HG03103 (cell line): Measurements from ENCODE around the gene FSTL5.
"Not testable (repeated sequence)": the region's sequence is repeated elsewhere in the genome, so short reads cannot be mapped to it uniquely, and the experiment has no call there.

Source experiments
- ATAC-seq: cut with Tn5 transposase; IDR thresholded peaks from one replicate; pipeline ENCODE4 v1.9.1; 2021; ENCODE audit warnings: low read depth; ENCODE audit not compliant: unreplicated experiment

The FSTL5 gene

DNA sequence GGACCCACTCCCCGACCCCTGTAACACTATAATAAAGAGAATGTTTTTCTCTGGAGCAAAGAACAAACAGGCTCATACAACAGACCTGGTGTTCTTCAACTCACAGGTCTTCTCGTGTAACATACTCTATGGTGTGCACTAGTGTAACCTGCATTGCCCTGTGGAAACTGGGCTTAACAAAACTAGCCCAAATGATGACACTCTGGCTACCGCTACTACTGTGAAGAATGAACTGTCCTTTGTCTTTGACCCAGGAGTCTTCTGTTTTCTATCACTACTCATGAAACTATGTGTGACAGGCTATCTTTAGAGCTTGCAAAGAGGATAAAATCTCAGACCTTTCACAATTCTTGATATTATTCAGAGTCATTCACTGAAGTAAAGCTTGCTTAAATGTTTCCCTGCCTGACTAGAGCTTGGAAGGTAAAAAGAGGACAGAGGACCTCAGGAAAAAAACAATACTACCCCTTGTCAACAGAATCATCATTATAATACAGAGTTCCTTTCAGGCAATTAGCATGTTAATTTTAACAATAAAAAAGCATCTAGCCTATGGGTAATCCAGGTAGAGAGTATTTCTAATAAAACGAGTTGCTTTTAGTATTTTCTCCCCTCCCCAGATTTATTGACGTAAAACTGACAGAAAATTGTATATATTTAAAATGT is 59.2 kb downstream of the FSTL5 start:
- ATAC-seq: no peak

DNA sequence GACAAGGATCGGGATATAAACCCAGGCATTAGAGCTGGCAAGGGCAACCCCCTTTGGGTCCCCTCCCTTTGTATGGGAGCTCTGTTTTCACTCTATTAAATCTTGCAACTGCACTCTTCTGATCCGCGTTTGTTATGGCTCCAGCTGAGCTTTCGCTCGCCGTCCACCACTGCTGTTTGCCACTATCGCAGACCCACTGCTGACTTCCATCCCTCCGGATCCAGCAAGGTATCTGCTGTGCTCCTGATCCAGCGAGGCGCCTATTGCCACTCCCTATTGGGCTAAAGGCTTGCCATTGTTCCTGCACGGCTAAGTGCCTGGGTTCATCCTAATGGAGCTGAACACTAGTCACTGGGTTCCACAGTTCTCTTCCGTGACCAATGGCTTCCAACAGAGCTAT is 59.9 kb downstream of the FSTL5 start:
- not testable (repeated sequence) for ATAC-seq

DNA sequence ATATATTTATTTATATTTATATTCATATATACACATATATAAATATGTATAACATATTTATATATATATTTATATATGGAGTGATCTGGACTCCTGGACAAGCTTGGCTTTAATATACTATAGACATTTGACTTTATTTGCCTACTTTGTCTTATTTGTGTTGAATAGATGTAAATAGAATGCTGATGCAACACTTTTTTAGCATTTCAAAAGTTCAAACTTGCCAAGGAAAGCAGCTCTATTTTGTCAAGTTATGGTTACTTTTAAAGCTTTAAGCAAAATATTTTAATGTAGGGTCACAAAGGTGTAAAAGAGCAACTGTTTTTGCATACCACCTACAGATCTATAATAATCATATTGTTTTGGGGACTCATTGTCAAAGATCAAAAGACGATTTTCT is 61.1 kb downstream of the FSTL5 start:
- no peak for ATAC-seq

DNA sequence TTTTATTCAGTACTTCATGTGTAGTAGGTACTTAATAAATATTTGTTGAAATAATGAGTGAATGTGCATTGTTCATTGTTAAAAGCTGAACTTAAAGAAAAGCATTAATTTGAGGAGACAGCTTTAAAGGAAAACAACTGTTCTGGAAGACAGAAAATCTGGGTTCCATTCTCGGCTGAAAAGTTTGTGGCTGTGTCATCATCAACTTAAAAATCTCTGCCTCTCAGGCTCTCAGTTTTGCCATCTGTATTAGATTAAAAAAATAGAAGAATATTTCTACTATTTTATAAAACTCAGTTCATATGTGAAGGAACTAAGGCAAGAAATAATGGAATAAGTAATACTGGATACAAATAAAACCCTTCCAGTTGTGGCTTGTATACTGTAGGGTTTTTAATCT is 62.5 kb downstream of the FSTL5 start:
- no peak for ATAC-seq

DNA sequence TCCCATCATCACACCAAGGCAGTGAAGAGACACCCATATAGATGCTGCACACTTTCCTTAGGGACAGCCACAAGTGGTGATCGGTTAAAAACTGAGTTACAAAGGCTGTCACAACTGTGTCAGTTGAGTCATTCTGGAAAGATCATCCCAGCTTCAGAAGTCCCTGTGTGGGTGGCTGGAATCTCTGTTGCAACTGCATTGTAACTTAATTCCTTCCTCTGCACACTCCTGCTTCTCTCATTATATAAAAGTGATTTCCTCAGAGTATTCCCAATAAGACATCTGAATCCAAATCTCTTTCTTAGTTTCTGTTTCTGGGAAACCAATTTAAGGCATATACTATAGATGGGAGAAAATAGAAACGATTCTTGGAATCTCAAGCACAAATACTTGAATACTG is 88.1 kb downstream of the FSTL5 start:
- no peak for ATAC-seq

DNA sequence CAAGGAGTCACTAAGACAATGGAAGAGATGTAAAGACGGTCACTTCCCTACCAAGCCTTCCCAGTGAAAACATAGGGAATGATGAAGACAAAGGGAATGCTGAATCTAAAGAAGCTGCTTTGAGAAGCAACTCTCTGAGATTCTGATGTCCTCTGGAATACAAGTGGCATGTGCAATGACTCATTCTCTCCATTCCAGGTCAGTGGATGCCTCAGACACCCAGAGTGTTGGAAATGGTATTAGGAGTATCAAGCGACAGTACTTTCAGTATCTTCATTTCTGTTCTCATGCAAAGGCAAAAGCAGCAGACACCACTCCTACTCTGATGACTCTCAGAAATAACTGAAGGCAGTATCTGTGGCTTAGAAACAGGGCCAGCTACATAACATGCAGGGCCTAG is 102.6 kb downstream of the FSTL5 start:
- ATAC-seq: no peak

DNA sequence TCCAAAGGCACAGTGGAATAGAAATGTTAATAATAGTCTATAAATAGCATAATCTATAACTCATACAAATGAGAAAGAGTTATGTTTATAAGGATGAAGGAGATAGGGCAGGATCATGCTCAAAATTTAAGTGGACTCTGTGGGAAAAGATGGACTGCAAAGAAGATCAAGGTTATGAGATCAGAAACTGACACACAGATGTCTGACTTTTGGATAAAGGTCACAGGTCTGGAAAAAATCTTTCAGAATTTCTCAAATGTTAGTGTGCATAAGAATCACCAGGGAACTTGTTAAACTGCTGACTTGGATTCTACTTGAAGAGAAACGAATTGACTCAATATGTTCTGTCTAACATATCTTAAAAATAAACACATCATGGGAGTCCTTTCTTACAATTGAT is 104.1 kb downstream of the FSTL5 start:
- ATAC-seq: no peak

DNA sequence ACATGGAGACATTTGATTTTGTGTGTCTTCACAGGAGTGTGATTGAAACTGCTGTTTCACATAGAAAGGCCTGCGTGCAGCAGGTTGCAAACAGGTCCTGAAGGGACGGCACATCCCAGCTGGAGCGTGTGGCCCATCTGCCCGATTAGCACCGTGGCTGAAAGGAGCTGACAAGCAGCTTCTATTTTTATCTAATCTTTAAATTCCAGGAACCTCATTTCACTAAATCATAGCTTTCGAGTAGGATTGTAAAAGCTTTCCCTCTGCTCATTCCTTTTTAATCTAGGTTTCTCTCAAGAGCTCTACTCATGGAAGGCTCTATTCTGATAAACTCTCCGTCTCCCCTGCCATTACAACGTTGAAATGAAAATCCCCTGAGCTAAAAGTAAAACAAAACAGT is 106.8 kb downstream of the FSTL5 start:
- ATAC-seq: no peak

DNA sequence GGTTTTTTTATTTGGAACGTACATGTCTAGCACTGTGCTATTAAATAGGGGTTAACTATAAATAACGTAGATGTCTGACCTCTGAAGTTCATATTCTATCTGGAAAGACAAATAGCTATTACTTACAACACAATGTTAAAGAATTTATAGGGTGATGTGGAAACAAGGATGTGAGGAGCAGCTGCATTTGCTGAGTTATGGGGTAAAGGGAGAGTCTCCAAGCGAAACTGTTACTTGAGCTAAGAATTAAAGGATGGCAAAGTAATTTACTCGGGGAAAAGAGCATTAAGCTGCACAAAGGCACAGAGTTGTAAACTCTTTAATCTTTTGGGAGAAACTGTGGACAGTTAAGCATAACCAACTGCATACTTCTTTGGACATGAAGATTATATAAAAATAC is 117.7 kb downstream of the FSTL5 start:
- ATAC-seq: no peak

DNA sequence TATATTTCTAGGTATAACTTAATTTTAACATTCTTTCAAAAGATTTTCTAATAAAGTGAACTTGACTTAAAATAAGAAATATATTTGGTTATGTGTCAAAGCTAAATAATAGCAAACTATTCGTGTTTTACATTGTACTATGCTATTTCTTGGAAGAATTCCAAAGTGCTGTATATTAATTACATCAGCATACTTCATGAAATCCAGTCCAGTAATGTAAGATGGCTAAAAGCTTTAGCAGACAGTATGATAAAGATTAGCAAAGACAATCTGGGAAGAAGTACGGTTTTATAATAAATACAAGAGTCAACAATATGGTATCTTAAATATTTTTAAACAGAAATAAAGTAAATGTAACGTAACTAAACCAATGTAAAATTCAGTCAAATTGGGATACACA is 125.7 kb downstream of the FSTL5 start:
- ATAC-seq: no peak

DNA sequence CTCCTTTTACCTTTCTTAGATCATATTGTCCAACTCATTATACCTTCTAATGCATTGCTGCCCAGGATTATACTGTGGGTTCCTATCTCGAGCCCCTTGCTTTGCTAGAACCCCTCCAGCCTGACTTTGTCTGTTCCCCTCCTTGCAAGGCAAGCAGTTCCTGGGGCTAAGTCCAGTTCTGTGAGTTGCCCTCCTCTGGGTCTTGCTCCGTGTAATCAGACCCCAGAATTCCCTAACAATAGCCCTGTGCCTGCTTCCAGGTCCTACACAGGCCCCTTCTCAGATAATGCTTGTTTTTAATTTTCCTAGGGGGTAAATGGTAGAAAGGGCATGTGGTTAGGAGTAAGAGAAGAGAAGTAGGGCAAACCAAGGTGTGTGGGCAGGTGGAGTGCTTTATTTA is 145.9 kb downstream of the FSTL5 start:
- no peak for ATAC-seq

DNA sequence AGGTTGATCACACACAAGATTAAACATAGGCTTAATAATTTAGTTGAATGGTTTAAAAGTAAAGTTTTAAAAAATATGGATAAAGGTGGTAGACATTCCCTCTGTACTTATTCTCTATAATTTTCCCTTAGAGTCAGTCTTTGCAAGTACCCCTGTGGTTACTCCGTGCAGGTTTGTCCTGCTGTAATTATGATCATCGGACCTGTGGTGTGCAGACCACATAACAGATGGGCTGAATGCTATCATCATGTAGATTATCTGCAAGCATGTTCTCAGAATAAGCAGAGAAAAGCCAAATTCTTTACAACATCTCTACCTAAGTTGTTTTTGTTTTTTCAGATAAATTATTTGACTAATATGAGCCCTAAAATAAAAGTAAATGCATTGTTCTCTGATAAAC is 146.8 kb downstream of the FSTL5 start:
- ATAC-seq: no peak

DNA sequence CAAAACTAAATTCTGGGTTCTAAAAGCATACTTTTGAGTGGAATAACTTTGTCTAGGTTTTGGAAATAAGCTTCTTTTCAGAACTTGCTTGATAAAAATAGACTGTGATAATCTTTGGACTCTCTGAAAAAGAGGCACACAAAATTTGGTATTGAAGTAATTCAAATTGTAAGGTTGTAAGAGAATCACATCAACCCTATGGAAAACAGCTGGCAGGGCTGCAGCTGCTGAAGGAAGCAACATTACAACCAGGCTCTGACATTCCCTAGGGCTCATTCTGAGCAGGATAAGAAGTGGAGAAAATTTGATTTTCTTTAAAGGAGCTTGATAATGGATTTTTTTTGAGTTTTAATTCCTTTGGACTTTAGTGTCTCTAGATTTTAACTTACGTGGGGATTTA is 147.6 kb downstream of the FSTL5 start:
- no peak for ATAC-seq

DNA sequence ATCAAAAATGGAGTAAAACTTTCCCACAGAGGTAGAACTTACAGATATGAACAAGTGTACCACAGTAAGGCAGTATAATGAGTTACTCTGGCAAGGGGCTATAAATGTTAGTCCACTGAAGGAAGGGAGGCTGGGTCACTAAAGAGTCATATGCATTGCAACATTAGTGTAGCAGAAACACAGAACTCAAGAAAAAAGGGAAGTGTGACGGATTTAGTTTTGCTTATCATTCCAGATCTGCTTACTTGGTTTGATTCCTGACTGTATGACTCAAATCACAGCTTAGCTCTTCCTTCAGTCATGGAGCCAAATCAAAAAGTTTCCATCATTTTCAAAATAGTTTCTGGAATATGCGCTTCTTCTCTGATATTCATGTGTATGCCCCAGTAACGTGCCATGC is 148.7 kb downstream of the FSTL5 start:
- no peak for ATAC-seq

DNA sequence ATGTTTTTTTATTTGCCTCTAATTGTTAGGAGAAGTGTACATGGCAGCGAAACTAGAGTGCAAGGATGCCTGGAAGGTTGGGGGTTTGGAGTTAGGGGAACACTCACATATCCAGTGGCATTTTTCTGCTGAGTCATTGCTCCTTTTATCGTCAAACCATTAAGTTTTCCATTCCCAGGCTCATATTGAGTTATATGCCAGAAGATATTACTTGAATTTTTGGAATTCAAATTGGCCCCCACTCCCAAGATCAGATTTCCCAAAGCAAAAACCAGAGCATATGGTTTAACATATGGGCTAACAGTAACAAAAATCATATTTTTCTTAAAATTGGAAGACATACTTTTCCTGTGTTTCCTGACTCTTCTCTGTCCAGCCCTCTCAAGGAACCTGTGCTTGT is 152.7 kb downstream of the FSTL5 start:
- ATAC-seq: no peak

DNA sequence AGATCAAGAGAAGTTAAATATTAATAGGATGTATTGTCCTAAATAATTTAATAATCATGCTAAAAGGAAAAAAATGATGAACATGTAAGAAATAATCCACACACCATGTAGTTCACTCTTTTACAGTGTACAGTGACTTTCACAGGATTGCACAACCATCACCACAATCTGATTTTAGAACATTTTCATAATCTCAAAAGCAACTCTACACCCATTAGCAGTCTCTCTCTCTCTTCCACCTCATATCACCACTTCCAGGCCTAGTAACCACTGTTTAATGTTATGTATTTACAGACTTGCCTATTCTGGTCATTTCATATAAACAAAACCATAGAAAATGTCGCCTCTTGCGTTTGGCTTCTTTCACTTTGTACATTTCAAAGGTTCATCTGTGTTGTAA is 153.4 kb downstream of the FSTL5 start:
- ATAC-seq: no peak

DNA sequence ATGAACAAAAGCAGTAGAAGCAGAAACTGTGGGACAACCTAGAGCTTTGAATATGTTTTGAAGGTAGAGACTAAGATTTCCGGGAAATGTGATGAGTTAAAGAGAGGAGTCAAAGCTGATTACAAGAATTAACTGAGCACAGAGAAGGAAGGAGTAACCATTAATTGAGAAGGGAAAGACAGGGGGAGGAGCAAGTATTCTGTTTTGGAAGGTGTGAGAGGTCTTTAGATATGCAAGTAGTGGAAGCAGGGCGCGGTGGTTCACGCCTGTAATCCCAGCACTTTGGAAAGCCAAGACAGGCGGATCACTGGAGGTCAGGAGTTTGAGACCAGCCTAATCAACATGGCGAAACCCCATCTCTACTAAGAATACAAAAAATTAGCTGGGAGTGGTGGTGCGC is 171.5 kb downstream of the FSTL5 start:
- ATAC-seq: no peak

DNA sequence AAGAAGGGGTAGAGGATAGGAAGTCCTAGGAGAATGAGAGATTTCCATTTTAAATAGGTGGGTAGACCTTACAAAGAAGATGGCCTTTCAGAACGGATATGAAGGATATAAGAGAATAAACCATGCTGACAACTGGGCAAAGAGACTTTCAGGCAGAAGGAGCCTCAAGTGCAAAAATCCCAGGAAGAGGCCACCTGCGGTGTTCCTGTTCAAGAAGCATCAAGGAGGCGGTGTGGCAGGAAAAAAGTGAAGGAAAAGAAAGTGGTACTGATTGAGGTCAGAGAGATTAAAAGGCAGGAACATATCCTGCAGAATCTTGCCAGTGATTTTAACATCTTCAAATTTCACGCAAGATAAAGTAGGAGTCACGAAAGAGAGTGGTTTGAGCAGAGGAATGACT is 172.0 kb downstream of the FSTL5 start:
- no peak for ATAC-seq

DNA sequence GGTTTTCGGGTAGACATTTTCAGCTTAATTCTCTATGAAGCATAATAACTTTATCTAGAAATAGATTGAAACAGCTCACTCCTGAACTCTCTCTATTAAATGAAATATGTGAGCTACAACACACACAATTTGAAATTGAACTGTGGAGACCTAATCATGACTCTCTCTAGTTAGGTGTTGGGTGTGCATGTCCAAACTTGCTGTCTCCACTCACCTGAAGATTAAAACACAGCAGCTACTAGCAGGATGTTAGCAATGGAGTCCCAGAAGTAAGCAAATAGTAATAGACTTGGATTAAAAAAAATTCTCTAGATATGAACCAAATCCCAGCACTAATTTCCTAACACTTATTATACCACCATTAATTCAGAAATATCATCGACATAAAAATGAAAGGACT is 173.1 kb downstream of the FSTL5 start:
- ATAC-seq: no peak

DNA sequence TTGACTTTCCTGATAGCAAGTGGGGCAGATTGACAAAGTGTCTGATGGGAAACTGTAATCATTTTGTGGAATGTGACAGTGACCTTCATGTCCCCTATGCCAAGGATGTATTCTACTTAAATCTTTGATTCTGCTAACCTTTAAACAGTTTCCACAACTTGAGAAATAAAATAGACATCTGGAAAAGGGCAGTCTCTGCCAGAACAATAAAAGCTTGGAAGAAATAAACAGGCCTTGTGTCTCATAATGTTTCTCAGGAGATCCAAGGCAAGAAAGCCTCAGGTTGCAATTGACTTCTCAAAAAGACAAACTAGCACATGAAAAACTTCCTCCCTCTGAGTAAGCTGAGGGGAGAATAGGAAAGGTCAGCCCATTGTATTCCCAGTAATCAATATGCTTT is 174.9 kb downstream of the FSTL5 start:
- no peak for ATAC-seq

DNA sequence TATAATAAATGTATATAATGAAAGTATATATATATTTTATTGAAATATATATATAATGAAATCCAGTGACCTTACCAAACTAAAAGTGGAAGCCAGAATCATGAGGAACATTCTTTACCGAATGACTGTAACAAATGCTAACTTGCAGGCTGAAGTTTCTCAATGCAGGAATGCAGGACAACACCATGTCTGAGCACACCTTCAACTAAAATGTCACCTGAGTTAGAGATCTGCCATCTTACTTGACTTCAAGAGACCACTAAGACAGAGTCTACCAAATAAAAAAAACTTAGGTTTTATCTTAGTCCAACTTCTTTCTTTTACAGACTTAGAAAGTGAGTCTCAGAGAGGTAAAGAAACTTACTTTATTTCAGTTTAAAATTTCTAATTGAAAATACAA is 176.2 kb downstream of the FSTL5 start:
- ATAC-seq: no peak

DNA sequence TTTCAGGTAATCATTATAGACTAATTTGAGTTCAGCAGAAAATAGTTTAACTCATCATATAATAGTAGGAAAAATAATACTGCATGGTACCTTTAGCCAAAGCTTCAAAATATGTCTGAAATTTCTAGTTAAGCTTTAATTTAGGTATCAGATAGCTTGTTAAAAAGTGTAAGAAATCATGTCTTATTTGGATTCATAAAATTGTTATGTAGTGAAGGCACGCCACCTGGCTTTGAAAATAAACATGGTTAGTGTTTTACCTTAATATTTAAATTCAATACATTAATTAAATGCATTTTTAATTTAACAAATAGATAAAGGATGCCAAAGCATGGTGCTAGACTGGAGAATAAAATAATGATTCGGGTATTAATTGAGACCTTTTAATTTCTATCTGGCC is 211.4 kb downstream of the FSTL5 start:
- ATAC-seq: no peak
